HL-60 (cell line): ENCODE data around the gene TMTC2.

Experiments
- DNase-seq, 2 experiments: peaks; one replicate each; pipeline ENCODE4 v3.0.0-alpha.2; 2010 to 2020; ENCODE audit warnings: low read depth in 1 of 2, low spot score in 1 of 2
- H3K27ac ChIP-seq: fragments of 250-450 bp; sonication (Bioruptor Pico); replicated peaks from 2 replicates; pipeline ENCODE4 v1.5.1; 2020; ENCODE audit warnings: mild to moderate bottlenecking, moderate library complexity
- H3K27me3 ChIP-seq: fragments of 250-450 bp; sonication (Bioruptor Pico); 2 replicates; pipeline ENCODE4 v1.5.1; 2021; ENCODE audit warnings: mild to moderate bottlenecking, moderate library complexity; ENCODE audit not compliant: insufficient read depth, poor library complexity, severe bottlenecking
- H3K4me3 ChIP-seq: replicated peaks from 2 replicates; pipeline ENCODE4 v1.5.1; 2011; ENCODE audit warnings: mild to moderate bottlenecking, control low read depth, low read length; ENCODE audit not compliant: insufficient read depth
- CTCF ChIP-seq: IDR thresholded peaks from one replicate; pipeline ENCODE4 v1.5.1; 2011; ENCODE audit warnings: low read length, control low read depth, inconsistent platforms; ENCODE audit not compliant: insufficient read depth
- GABPA ChIP-seq: IDR thresholded peaks from 2 replicates; pipeline ENCODE4 v1.6.1; 2012; ENCODE audit warnings: low read depth
- POLR2AphosphoS5 ChIP-seq: IDR thresholded peaks from 2 replicates; pipeline ENCODE4 v1.6.1; 2012; ENCODE audit warnings: low read depth
- REST ChIP-seq: IDR thresholded peaks from 2 replicates; pipeline ENCODE4 v1.6.1; 2012; ENCODE audit warnings: low read depth; ENCODE audit not compliant: insufficient replicate concordance
- SPI1 ChIP-seq: IDR thresholded peaks from 2 replicates; pipeline ENCODE4 v1.6.1; 2012; ENCODE audit warnings: low read depth, mild to moderate bottlenecking, borderline replicate concordance

TMTC2 gene

GRCh38 chr12:82730953-82731459 is 44.3 kb downstream of the TMTC2 start:
- no peak overlapping the region for H3K4me3 ChIP-seq
- TF ChIP-seq REST: no peak
- no peak for TF ChIP-seq GABPA
- TF ChIP-seq CTCF: no peak
- no peak for TF ChIP-seq SPI1
- no peak for TF ChIP-seq POLR2AphosphoS5
- H3K27me3 ChIP-seq: no peaks in the 10 kb centered on the region
- no peak overlapping the region for H3K27ac ChIP-seq
- DNase-seq: no peak

GRCh38 chr12:82740129-82741000 is 53.7 kb downstream of the TMTC2 start:
- Histone ChIP-seq H3K4me3 (no peak overlapping the region), H3K27ac (no peak overlapping the region), H3K27me3 (no peaks in the 10 kb centered on the region)
- TF ChIP-seq GABPA (no peak), SPI1 (no peak), REST (no peak)
- DNase-seq: no peak

- Histone ChIP-seq H3K4me3 (no peak overlapping the region), H3K27ac (no peak overlapping the region), H3K27me3 (no peaks in the 10 kb centered on the region)
- TF ChIP-seq POLR2AphosphoS5 (no peak), CTCF (no peak), SPI1 (no peak), GABPA (no peak), REST (no peak)
- no peak for DNase-seq
Measured at GRCh38 chr12:82745063-82745674, 58.5 kb downstream of the TMTC2 start.
